CD4-positive, alpha-beta T cell treated with Interleukin-4 for 1 hour (primary cell): ENCODE results near the gene PDK3.

Source experiments
- DNase-seq, 2 donors: peaks; one replicate each; pipeline ENCODE4 v3.0.0-alpha.2; 2020 to 2022

PDK3 gene

GRCh38 chrX:24483596-24483995, 18.5 kb downstream of the PDK3 start:
- no peak for DNase-seq

- DNase-seq = no peak
Observed at GRCh38 chrX:24485323-24485722, 20.2 kb downstream of the PDK3 start.

- no peak for DNase-seq
Observed at GRCh38 chrX:24485976-24486680, 21.0 kb downstream of the PDK3 start.

- DNase-seq = no peak
Observed at GRCh38 chrX:24487571-24487970, 22.5 kb downstream of the PDK3 start.

- no peak for DNase-seq
Observed at GRCh38 chrX:24491741-24492140, 26.7 kb downstream of the PDK3 start.

GRCh38 chrX:24493740-24494581, 28.9 kb downstream of the PDK3 start:
- DNase-seq = no peak

GRCh38 chrX:24494647-24495075, 29.6 kb downstream of the PDK3 start:
- DNase-seq = no peak

GRCh38 chrX:24495700-24496099, 30.6 kb downstream of the PDK3 start:
- no peak for DNase-seq

GRCh38 chrX:24498181-24498580, 33.1 kb downstream of the PDK3 start:
- peak; percentile 40 to 47 for DNase-seq

GRCh38 chrX:24498975-24499374, 33.9 kb downstream of the PDK3 start:
- DNase-seq = peak in 1 of 2 donors; percentile 73

GRCh38 chrX:24506082-24506481, 41.0 kb downstream of the PDK3 start:
- DNase-seq = no peak

- no peak for DNase-seq
Observed at GRCh38 chrX:24508375-24508774, 43.3 kb downstream of the PDK3 start.

- no peak for DNase-seq
Observed at GRCh38 chrX:24513416-24513815, 48.3 kb downstream of the PDK3 start.

GRCh38 chrX:24515447-24515846, 50.4 kb downstream of the PDK3 start:
- no peak for DNase-seq

GRCh38 chrX:24520472-24520871, 55.4 kb downstream of the PDK3 start:
- DNase-seq = no peak

GRCh38 chrX:24525455-24525854, 60.4 kb downstream of the PDK3 start:
- no peak for DNase-seq

- DNase-seq = no peak
Observed at GRCh38 chrX:24526616-24527015, 61.5 kb downstream of the PDK3 start.

GRCh38 chrX:24528605-24529004, 63.5 kb downstream of the PDK3 start:
- no peak for DNase-seq

- no peak for DNase-seq
Observed at GRCh38 chrX:24536551-24536950, 71.5 kb downstream of the PDK3 start.

GRCh38 chrX:24542756-24543155, 77.7 kb downstream of the PDK3 start:
- no peak for DNase-seq

- no peak for DNase-seq
Observed at GRCh38 chrX:24547961-24548360, 82.9 kb downstream of the PDK3 start.

GRCh38 chrX:24550166-24550565, 85.1 kb downstream of the PDK3 start:
- no peak for DNase-seq

- DNase-seq = no peak
Observed at GRCh38 chrX:24553011-24553410, 87.9 kb downstream of the PDK3 start.

- DNase-seq = peak in 1 of 2 donors; percentile 1
Observed at GRCh38 chrX:24561121-24561520, 96.0 kb downstream of the PDK3 start.
